ENCODE results near the gene RTL5. TPM values are rescaled to one million over a fixed set of nuclear protein-coding genes. Genes with fewer than 3 reads are reported as not detected.
"Not testable (repeated sequence)": the region's sequence is repeated elsewhere in the genome, so short reads cannot be mapped to it uniquely, and the experiment has no call there.

The RTL5 gene
- not detected in 2 replicates for total RNA-seq (2014; rRNA removed; shearing (Covaris generic))

DNA sequence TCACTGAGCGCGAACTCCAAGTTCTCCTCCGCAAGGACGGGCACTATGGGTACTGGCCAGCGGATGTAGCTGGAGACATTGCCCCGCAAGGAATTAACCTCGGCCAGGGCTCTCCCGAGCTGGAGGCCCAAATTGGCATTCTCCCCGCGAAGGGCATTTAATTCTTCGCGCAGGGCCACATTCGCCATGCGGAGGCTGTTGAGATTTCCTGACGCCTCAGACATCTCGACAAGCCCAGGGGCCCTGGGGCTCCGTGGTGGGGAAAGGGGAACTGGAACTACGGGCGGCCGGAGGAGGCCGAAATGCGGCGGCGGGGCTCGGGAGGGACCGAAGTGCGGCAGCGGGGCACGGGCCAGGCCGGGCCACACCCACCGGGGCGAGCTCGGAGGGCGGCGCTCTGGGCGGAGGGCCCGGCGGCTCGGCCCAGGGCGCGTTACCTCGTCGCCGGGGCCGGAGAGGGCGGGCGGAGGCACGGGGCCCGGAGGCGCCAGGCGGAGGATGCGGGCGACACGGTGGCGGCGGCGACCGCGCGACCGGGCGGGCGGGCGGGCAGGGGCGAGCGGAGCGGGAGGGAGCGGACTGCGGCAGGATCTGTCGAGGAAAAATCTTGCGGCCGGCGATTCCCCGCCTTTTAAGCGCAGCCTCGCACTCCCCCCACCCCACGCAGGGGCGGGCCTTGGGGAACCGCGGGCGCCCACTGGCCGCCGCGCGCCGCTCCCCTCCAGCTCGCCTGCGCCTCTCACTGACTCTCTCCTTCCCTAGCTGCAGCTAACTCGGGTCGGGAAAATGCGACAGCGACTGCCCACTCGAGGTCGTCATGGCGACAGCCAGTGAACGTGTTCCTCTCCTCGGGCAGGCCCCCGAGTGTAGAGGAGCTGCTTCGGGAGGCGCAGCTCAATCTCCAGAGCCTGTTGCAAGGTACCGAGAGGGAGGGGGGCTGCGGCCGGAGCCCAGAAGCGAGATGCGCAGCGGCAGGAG lies at the start of gene RTL5:
RTL5 (minus strand) TSS at position 599 of the 978 bp plus-strand sequence.
- no peak for DNase-seq (ENCODE audit: low spot score)

DNA sequence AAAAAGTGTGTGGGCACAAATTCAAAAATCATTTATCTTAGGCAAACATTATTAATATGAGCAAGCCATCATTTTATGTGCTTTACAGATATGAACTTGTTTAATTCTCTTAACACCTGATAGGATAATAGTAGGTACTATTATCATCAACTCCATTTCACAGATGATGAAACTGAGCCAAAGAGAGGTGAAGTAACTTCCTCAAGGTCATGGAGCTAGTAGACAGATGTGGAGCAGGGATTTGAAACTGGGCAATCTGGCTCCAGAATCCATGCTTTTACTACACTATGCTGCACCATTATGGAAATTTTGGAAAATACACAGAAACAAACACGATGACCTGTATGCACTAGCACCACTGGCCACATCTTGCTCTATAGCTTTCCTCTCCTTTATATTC lies 48.8 kb upstream of the RTL5 start:
- no peak for DNase-seq (ENCODE audit: low spot score)

DNA sequence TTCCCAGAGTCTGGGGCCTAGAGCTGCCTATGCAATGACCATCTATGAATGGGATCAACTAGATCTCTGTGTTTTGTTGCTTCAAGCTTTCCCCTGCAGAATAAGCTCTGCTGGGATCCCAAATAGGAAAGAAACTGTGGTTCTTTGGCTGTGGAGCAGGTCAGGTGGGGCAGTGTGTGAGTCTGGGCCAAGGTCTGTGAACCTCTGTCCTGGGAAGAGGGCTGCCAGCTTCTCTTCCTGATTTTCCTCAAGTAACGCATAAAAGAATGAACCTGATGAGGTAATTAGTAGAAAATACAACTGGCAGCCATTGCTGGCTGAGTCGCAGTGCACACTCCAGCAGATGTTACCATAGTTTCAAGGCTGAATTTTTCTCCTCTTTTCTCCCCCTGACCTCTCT lies 45.3 kb upstream of the RTL5 start:
- no peak for DNase-seq (ENCODE audit: low spot score)

DNA sequence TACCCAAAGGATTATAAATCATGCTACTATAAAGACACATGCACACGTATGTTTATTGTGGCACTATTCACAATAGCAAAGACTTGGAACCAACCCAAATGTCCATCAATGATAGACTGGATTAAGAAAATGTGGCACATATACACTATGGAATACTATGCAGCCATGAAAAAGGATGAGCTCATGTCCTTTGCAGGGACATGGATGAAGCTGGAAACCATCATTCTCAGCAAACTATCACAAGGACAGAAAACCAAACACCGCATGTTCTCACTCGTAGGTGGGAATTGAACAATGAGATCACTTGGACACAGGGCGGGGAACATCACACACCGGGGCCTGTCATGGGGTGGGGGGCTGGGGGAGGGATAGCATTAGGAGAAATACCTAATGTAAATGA lies 44.6 kb upstream of the RTL5 start:
- DNase-seq (ENCODE audit: low spot score), result not testable (repeated sequence)

DNA sequence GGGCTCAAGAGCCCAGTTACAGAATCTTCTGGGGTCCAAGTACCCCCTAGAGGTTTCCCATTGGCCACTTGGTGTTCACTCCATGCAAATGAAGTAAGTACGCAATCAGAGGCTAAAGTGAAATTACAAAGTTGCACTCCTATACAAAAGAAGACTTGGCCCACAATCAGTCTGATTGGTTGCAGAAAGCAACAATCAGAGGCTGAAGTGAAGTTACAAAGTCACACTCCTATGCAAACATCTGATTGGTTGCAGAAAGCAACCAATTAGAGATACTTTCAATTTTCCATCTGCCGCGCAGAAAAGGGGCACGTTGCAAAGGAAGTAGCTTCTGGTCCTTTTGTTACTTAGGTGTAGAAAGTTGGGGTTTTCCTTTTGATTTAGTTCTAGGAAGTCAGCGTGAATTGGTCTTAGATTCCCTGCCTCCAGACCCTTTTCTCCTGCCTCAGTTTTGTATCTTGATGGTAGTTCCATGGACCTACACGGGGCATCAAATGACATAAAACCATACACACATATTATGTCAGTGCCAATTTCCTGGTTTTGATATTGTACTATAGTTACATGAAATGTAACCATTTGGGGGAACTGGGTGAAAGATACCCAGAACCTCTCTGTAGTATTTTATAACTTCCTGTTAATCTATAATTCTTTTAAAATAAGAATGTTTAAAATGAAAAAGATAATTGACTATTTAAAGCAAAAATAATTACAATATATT lies 37.5 kb upstream of the RTL5 start:
- no peak for DNase-seq (ENCODE audit: low spot score)

DNA sequence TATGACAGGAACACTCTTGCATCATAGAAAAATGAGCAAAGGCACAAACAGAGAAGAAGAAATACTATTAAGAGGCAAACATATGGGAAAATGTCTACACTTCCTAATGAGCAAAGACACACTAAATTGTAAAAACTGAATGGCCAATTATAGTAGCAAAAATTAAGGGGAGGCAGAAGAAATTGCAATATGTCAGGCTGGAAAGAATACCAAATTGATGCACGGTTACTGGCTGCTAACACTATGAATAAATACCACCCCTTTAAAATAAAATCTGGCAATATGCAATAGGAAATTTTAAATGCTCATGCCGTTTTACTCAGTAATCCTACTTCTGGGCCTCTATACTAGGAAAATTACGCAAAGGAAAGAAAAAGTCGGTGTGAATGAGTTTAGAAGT lies 33.8 kb upstream of the RTL5 start:
- no peak for DNase-seq (ENCODE audit: low spot score)

DNA sequence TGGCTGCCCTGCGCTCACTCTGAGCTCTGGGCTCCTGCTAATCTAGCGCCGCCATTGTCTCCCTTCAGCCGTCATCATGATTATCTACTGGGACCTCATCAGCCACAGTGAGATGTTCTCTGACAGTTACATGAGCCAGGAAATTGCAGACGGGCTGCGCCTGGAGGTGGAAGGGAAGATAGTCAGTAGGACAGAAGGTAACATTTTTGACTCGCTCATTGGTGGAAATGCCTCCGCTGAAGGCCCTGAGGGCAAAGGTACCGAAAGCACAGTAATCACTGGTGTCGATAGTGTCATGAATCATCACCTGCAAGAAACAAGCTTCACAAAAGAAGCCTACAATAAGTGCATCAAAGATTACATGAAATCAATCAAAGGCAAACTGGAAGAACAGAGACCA lies 28.1 kb upstream of the RTL5 start:
- DNase-seq (ENCODE audit: low spot score), result no peak

DNA sequence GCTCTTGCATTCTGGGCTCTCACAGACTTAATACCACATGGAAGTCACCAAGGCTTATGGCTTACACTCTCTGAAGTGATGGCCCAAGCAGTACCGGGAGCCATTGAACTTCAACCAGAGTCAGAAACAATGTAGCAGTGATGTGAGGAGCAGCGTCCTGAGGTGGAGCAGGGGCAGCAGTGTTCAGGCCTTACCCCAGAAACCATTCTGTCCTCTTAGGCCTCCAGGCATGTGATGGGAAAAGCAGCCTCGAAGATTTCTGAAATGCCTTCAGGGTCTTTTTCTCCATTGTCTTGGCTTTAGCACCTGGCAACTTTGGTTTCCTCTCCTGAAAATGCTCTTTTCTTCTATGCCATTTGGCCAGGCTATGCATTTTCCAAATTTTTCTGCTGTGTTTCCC lies 27.1 kb upstream of the RTL5 start:
- no peak for DNase-seq (ENCODE audit: low spot score)

DNA sequence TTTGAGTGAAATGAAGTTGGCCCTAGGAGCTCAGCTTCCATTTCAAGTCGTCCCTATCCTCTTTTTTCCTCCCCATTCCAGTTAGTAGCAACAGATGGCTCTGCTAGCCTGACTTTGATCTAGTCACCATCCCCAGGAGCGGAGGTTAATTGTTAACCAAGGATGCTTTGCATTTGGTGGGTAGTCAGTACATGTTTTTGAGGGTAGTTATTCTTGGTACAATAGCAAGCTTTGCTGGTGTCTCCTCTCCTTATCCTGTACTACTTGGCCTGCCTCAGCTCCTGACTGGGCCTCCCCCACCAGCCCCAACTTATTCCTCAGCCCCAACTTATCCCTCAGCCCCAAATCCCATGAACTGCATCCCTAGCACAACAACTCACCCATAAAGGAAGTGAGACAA lies 14.8 kb upstream of the RTL5 start:
- no peak for DNase-seq (ENCODE audit: low spot score)

DNA sequence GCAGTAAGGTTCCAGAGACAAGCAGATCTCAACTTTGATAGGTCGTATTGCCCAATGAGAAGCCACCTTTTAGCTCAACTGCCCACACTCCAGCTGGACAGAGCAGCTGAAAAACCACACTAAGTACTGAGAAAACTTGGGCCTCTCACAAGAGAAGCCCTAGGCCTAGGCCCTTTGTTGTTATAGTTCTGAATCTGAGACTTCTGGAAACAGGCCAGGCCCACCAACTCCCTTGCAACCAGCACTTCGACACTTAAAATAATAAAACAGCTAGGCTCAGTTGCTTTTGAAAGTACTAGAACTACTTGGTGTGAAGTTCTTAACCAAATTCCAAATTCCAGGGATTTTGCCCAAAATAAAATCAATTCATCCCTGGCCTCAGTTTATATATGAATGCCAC lies 13.5 kb upstream of the RTL5 start:
- DNase-seq (ENCODE audit: low spot score), result no peak

DNA sequence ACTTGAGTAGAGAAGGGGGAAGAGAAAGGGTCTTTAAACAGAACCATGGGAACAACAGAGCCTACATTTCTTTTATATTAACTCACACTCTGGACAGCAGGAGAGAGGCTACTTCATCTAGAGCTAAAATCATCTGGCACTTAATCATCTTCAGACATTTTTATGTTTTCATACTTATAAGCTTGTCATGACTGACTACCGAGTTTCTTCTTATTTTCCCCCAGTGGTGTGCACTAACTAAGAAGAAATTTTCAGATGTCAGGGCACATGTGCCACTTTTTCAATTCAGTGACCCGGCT lies 11.8 kb upstream of the RTL5 start:
- no peak for DNase-seq (ENCODE audit: low spot score)

DNA sequence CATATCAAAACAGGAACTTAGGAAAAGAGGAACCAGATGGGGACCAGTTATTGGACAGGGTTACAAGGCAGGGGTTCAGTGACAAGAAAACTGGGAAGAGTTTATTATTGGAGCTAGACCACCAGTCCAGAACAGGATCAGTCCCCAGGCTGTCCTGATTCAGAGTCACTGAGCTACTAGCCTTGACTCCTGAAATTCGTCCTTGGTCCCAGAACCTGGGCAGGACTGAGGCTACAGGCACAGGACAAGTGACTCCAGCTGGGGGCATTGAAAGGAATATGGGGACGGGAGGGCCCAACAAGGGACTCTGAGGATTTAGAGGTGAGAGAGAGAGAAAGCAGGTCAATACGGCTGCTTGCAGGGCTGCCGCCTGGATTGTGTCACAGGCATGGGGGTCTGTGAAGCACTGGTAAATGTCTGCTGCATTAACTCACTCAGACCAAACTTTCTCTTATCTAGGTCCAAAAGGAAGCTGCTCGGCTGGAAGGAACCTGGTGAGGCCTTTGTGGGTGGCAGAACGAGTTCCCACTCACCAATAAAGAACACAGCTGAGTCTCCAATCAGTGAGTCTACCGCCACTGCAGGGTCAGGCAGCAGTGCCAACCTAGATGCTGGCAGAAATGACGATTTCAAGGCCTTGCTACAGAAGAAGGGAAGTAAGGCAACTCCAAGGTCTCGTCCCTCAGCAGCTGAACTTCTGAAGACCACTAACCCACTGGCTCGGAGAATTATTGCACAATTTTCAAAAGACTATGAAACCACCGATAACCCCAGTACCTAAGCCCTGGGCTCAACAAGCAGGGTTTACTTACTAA lies 11.3 kb upstream of the RTL5 start:
- DNase-seq (ENCODE audit: low spot score), result no peak

DNA sequence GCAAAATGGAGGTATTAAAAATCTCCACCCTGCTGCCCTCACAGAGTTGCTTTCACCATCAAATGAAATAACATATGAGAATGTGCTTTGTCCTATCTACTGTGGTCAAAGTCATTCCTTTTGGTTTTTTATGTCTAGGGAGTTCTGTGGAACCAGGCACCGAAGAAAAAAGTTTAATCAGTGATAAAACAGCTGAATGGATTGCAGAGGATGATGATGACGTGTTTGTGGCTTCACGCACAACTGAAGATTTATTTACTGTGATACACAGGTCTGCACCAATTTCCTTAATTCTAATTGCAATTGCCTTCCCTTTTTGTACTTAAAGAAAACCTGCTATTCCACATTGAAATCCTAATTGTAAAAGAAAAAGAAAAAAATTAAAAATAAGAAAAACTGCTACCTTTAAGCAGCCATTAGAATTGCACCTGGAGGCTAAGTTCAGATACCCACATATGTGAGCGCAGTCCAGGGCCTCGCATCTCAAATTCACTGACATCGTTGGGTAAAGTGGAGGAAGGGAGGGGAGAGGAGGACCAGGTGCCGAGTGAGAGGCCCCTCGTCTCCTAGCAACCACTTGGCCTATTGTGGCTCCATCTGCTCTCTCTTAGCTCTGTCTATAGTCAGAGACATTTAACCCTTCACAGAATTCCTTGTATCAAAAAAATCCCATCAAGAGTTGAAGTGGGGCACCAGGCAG lies 10.5 kb upstream of the RTL5 start:
- DNase-seq (ENCODE audit: low spot score), result no peak

DNA sequence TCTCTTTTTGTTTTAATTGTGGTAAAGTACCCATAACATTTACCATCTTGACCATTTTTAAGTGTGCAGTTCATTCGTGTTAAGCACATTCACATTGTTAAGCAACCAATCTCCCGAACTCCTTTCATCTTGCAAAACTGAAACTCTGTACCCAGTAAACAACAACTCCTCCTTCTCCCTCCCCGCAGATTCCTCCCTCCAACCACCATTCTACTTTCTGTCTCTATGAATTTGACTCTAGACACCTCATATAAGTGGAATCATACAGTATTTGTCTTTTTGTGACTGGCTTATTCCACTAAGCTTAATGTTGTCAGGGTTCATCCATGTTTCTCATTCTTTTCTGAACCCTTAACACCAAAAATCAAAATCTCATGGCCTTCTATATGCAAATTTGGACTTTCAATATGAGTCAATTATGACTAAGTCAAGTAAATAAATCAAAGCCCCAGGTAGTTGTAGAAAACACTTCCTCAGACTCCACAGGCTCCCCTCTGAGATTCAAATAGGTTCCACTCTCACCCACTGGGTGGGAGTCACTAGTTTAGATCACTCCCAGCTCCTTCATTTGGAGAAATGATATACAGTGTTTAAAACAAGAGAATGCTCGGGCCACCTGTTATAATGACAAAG lies 9.8 kb upstream of the RTL5 start:
- DNase-seq (ENCODE audit: low spot score), result no peak

DNA sequence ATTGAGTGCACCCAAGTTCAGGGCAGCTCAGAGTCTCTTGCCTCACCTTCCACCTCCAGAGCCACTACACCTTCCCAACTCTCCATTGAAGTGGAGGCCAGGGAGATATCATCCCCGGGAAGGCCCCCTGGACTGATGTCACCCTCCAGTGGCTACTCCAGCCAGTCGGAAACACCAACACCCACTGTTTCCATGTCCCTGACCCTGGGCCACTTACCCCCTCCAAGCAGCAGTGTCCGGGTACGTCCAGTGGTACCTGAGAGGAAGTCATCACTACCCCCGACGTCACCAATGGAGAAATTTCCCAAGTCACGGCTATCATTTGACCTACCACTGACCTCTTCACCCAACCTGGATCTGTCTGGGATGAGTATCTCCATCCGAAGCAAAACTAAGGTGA lies 7.8 kb upstream of the RTL5 start:
- DNase-seq (ENCODE audit: low spot score), result no peak

DNA sequence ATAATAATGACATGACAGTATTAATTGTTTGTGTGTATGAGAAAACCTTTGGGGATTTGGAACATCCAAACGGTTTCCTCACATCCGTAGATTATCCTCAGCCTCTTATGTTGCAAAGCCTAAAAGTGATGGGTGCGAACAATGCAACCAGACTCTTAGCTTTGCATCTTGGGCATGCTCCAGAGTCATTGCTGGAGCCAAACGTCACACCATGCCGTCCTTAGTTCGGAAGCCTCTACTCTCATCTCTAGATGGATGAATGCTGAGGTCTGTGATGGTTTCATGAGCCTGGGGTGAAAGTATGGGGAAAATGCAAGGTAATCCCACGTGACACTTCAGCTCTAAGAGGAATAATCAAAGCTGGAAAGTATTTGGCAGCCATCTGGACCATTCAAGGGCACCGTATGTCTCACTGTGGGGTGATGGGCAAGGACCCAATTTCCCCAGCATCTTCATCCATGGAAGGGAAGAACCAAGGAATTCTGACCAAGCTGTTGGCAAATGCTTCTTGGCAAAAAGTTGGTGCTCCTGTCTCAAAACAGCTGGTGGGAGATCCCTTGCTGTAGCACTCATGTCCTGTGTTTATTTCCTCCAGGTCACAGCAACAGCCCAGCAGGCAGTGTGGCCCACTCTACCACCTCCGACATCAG lies 6.3 kb upstream of the RTL5 start:
- DNase-seq (ENCODE audit: low spot score), result no peak

DNA sequence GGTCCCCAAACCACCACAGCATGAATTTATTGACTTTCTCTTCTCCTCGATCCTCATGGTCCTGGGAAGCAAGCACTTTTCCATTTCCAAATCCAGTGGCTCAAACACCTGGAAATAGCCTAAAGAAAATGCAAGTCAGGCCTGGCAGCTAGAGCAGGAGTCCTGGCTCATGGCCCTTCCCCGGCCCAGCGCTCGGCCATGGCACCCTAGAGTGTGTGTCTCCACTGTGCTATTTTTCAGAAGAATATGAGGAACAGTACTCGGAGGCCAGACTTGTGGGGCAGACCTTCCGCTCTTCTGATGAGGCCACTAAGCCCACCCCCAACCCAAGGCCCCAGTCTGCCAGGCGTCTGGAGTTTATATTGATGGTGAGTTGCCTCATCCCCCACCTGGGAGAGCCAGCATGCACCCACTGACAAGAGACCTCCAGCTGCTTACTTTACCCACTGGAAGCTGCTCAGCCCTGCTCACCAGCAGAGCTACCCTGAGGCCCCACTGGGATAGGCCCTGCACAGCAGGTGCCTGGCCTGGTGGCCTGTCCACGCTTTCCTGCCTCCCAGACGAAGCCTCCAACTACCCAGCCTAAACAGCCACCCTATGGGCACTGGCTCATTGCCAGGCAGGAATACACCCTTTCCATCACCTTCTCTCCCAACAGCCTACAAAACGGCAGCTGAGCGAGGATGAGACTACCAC lies 2.3 kb upstream of the RTL5 start:
- DNase-seq (ENCODE audit: low spot score), result no peak

DNA sequence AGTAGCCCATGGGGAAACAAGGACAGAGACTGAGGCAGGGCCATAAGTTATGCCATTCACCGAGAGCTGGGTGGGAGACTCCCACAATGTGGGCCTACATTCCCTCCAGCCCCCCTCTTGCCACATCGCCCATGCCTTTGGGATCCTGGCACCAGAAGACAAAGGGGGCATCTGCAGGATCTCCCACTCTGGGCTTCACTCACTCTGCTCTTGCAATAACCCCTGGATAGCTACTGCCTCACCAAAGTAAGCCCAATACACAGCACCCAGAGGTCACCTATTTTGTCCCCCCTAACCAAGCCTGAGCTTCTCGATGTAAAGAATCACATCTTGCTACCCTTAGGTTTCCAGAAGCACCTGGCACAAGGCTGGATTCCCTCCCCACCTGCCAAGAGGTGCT lies 741 bp upstream of the RTL5 start:
- no peak for DNase-seq (ENCODE audit: low spot score)

DNA sequence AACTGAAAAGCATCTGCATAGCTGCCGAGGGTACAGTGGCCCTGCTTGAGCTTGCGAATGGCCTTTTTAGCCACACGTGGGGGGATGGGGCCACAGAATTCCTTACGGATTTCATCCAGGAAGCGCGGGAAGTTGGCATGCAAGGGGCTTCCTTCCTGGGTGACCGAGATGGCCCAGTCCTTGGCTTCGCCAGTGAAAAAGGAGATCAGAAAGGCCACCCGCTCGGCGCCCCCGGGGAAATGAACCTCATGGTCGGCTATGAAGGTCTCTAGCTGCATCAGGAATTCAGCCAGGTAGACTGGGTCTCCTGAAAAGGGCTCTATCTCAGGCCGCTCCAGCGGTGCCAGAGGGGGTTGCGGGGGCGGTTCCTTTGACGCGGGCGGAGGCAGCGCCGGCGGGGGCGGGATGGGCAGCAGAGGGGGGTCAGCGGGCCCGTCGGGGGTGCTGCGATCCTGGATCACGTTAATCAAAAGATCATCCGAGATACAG lies 909 bp downstream of the RTL5 start:
- no peak for DNase-seq (ENCODE audit: low spot score)
